ENCODE results near the gene IQSEC1.

IQSEC1 gene

GRCh38 chr3:12948891-12949711, 124.1 kb downstream of the IQSEC1 start:
- DNase-seq: no peak

DNA sequence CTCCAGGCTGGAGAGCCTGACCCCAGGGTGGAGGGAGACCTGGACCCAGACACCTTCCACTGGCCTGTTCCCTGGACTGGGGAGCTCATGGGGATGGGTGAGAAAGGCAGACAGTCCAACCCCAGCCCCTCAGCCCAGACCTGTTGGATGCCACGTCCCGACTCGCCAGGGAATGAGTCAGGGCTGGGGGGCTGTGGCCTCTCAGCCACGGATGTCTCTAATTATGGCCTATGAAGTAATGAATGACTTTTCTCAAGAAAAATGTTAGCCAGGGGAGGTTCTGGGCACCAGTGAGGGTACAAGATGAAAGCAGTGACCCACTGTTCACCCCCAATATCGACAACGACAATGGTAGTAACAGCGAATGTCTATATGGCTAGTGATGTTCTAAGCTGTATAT, 124.9 kb downstream of the IQSEC1 start:
- DNase-seq: no peak

DNA sequence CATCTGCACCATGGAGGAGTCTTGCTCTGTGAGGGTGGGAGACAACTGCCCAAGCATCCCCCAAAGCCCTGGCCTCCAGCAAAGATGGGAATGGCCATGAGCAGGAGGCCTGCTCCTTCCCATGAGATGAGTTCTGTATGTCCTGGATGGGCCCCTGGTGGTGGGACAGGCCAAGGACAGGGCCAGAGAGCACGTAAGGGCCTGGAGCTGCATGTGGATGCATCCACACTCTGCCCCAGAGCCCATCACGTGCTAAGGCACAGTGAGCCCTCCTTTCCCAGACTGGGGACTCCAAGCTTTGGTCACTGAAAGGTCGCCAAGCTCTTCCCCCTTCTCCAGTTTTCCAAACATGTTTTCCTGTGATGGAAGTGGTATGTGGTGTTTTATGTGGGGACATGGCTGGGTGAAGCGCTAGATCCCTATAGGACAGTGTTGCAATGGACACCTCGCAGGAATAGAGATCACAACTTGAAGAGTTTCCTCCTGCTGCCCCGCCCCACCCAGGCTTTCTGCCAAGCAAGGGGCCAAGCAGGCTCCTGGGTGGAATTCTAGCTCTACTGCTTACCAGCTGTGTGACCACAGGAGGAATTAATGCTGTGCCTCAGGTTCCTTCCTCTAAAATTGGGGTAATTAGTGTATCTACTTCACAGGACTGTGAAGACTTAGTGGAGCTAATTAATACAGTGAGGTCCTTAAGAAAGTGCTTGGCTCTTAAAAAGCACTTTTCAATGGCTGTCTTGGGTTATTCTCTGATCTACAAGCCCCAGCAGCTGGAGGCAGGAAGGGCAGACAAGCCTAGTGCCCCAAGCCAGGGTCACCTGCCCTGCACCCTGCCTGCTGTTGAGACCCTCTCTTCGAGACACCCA, 125.5 kb downstream of the IQSEC1 start:
- no peak for DNase-seq

- no peak for DNase-seq
Measured at GRCh38 chr3:12946649-12947316, 126.4 kb downstream of the IQSEC1 start.

DNA sequence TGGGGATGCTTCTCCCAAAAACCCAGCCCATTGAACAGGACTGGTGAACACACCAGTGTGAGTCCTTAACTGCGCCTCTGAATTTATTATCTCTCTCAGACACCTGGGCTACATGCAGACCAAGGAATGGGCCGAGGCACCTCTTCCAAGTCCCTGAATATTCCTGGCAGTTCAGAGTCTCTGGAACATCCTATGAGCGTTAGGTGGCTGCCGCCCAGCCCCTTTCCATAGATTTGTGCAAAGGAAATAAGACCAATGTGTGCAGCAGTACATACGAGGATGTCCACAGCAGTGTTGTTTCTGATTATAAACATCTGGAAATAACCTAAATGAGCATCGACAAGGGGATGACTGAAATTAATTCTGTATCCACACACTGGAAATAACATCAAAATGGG, 127.0 kb downstream of the IQSEC1 start:
- DNase-seq: no peak

GRCh38 chr3:12944849-12945248, 128.4 kb downstream of the IQSEC1 start:
- DNase-seq: no peak

DNA sequence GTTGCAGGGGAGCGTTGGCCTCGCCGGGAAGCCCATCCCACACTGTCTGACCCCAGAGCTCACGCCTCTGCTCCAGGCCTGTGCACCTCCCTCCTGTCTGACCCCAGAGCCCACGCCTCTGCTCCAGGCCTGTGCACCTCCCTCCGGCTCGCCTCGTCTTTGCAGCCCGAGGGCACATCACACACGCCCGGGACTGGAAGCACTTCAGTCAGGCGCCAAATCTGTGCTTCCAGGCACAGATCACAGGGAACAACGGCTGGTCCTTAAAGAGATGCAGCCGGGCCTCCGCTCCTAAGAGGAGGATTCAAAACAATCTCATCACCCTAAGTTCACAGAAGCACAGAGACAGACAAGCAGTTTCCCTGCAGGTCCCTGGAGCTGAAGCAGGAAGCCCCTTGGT, 128.8 kb downstream of the IQSEC1 start:
- DNase-seq: no peak

DNA sequence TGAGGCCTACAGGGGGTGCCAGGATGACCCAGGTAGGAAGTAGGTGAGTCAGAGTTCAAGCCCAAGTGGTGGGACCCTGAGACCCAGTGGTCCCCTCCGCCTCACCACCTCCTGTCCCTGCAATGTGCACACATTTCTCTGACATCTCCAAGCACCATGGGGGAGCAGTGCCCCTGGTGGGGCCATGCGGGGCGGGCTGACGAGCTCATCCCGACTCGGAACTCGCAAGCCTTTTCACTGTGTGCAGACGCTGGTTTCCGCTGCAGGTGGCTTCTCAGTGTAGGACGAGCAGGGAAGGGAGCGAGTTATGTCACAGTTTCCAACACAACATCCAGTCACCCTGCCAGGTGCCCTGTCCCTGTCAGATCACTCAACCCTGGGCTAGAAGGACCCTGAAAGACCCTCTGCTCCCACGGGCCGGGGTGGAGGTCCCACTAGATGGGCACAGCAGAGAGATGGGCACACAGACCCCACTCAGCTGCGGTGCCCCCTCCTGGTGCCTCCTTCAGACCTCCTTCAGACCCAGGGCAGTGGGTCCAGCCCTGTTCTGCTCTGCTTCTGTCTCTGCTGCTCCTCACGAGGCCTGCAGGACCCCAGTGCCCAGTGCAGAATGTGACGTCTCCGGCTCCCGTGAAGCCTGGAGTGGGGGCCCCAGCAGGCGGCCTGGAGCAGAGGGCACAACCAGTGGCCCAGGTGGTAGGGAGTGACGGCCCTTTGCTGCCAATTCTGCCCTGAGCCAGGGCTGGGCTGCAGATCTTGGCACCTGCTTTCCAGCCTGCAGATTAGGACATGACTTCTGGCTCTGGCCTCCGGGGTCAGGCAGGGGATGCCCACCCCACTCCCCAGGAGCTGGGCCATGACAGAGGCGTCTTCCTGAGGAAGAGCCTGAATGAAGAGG, 129.9 kb downstream of the IQSEC1 start:
- DNase-seq: no peak

DNA sequence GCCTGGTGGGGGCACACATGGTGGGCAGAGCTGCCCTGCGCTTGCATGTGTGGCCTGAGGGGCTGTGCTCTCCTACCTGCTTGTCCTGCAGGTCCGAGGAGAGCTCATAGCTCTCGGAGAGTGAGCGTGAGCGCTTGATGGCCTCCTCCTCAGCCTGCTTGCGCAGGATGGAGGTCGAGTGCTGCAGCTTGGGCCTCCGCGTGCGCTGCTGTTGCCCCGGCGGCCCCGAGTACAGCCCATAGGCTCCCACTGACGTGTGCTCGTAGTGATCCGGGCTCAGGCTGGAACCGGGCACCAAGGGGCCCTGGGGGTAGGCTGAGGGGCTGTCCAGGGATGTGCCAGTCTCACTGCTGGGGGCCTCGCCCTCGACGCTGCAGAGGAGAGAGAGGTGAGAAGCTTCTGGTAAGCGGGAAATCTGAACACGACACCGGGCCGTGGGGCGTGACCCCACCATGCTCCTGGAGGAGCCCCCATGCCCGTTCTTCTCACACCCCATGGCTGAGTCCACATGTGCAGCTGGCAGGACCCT, 131.7 kb downstream of the IQSEC1 start:
- no peak for DNase-seq

- no peak for DNase-seq
Measured at GRCh38 chr3:12940854-12941253, 132.4 kb downstream of the IQSEC1 start.

DNA sequence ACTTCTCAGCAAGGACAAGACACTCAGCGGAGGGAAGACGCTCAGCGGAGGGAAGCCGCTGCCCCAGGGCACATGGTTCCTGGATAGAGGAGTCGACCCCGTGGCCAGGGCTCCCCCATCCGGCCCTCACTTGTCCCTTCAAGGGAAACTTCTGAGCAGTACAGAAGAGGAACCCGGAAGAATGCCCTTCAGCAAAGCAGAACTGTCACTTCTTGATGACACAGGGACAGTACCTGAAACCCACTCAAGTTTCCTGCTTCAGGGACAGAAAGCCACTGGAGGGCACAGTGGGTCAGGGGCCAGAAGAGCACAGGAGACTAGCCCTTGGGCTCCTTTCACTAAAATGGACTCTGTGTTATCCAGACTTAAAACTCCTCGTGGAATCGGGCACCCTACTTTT, 134.1 kb downstream of the IQSEC1 start:
- no peak for DNase-seq

DNA sequence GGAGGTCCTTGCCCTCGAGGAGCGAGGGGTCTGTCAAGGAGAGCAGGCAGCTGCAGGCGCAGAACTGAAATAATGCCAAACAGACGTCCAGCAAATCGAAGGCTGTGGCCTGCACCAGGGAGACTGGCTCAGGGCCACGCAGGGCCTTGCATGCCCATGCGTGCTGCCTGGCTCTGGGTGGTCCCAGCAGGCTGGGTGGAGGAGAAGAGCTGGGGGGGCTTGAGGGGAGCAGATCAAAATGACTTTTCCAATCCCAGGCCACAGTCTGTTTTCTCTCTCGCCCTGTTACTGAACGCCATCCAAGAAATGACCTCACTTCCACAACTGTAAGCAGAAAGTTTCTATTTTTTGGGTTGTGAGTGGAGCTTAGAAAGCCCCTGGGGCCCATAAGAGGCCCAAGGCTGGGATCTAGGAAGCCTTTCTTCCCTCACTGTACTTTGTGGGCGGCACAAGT, 134.9 kb downstream of the IQSEC1 start:
- no peak for DNase-seq

DNA sequence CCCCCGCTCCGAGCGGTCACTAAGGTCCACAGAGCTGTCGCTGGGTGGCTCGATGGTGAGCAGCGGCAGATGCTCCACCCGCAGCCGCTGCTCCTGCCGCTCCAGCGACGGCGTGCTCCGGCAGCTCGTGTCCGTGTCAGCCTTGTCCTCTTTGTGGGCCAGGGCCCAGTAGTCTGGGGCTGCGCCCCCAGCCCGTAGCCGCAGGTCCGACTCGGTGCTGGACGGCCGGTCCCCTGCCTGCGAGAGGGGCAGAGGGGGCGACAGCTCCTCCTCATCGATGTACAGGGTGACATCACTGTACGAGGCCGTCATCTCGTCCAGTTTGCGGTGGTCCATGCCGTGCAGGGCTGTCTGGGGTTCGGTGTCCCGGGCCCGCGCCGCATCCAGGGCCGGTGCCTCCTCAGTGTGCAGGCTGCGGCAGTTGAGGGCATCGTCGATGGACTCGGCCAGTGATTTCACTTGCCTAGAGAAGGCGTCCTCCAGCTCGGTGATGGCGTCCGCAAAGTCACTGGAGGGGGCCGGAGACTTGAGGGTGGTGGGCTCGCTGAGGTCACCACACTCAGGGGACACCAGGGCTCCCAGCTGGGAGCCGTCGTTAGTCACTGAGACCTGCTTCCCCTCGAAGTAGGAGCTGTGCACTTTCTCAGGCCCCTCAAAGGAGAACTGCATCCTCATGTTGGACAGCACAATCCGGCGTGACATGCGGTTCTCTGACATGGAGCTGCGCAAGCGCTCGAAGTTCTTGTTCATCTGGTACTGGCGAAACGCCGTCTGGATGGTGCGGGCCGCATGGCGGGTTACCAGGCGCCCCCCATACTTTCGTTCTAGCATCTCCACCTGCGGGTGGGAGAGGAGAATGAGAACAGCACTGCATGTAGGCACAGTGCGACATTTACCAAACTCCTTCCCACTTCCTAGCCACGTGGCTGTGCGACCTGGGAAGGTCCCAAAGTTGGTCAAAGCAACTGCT, 137.1 kb downstream of the IQSEC1 start:
- no peak for DNase-seq

- no peak for DNase-seq
Measured at GRCh38 chr3:12935023-12935860, 138.0 kb downstream of the IQSEC1 start.

DNA sequence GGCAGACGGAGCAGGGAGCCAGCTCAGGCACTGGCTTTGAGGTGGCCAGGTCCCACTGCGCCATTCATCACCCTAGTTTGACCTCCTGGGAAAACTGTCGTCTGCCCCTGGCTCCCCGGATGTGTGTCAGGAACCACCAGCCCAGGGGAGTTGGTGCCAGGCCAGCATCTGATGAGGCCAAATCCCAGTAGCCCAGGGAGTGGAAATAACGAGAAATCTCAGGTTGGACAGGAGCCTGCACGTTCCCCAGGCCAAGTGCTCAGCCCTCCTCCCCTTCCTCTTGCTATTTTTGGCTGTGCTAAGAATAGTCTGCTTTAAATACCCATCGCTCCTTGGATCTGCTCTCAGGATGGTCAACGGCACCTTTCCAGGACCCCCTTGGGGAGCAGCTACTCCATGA, 138.8 kb downstream of the IQSEC1 start:
- DNase-seq: no peak

- no peak for DNase-seq
Measured at GRCh38 chr3:12933901-12934300, 139.3 kb downstream of the IQSEC1 start.

- no peak for DNase-seq
Measured at GRCh38 chr3:12932754-12933153, 140.5 kb downstream of the IQSEC1 start.

DNA sequence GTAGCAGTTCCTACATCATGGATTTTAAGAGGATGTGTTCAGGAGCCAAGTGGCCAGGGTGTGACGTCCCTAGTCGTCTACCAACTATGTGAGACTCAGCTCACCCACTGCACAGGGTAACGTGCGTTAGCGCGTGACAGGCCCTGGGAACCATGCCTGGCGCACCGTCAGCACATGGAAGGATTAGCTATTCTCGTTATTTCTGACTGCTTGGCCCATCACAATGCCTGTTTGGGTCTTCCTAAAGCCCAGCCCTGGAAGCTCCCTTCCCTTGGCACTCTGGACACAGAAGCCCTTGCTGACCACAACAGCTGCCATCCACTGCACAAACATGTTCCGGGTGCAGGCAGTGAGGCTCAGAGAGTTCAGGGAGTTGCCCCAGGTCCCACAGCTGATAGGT, 140.9 kb downstream of the IQSEC1 start:
- DNase-seq: no peak

DNA sequence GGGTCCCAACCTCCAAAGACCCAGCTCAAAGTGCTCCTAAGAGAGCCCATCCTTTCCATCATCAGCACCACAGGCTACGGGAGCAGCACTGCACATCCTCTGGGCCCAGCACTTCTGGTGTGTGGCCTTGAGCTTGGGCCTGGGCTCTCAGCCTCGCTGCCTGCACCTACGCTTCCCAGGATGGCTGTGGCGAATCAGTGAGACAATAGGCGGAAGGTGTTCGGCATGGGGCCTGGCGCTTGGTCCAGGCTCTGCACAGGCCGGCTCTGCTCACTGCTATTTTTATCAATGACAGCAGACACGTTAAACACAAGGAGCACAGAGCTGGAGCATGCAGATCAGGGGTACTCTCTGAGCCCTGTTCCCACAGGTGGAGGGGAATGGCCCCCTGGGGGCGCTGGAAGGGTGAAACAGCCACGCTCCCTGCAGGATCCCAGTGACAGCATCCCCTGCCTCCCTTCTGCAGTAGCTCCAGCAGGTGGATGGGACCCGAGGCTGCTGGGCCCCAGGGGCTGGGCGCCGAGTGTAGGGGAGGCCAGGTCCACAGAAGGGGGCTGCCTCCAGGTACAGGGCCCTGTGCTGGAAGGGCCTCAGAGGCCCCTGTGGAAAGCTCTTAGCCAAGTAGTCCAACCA, 141.8 kb downstream of the IQSEC1 start:
- DNase-seq: no peak

Measured in NCI-H510A treated with DMSO at 0.1 percent for 48 hours (cell line).